Cardiac septum (tissue), 1 donor: ENCODE measurements around the gene PTPRCAP. TPM values are rescaled to one million over a fixed set of nuclear protein-coding genes. Genes with fewer than 3 reads are reported as not detected.
"Not testable (repeated sequence)": the region's sequence is repeated elsewhere in the genome, so short reads cannot be mapped to it uniquely, and the experiment has no call there.

Experiments
- DNase-seq: peaks from one replicate; pipeline ENCODE4 v3.0.0-alpha.2; 2020; ENCODE audit warnings: low spot score
- intact Hi-C: fragments of 100-400 bp; cut with DNase I; formaldehyde crosslinking; loops from one replicate; pipeline ENCODE4 v1.14.0; 2022
- total RNA-seq: library from RNA; stranded (reverse); fragmentation: NEBNext Ultra II Directional; extraction: Animal tissue kit (Norgen Biotek cat#: 25700); gene quantifications from one replicate; pipeline ENCODE4 v1.2.1, GENCODE V29; 2021
- donor health status: DM: no; HTN: no; CAD: no.

The PTPRCAP gene
- total RNA-seq, 1 donor from 2014 or later, result 0.40 TPM

- DNase-seq, intact Hi-C loops: not testable (repeated sequence)
Observed at GRCh38 chr11:67402192-67402839, 35.2 kb downstream of the PTPRCAP start.

- DNase-seq, result peak; percentile 97
- intact Hi-C loops, result loop anchor here (1.0 kb wide), 2 partner anchors 68 to 82 kb away; partner anchors contain the start of genes AIP and TMEM134
Observed at GRCh38 chr11:67401495-67402191, 35.8 kb downstream of the PTPRCAP start, which contains the start of gene PPP1CA. TSS of gene PPP1CA (minus strand) at chr11:67401858. CDS start at chr11:67401782, 76 bp downstream.

GRCh38 chr11:67400942-67401494 lies 36.5 kb downstream of the PTPRCAP start:
- intact Hi-C loops, result loop anchor here (1.0 kb wide), 2 partner anchors 68 to 82 kb away; partner anchors contain the start of genes AIP and TMEM134
- no peak for DNase-seq

GRCh38 chr11:67400251-67400941 lies 37.1 kb downstream of the PTPRCAP start:
- intact Hi-C loops, result no loop called here
- DNase-seq, result no peak

GRCh38 chr11:67398661-67399563 lies 38.6 kb downstream of the PTPRCAP start:
- intact Hi-C loops, result no loop called here
- DNase-seq, result no peak

GRCh38 chr11:67397986-67398660 lies 39.4 kb downstream of the PTPRCAP start:
- DNase-seq, result no peak
- intact Hi-C loops, result no loop called here

- intact Hi-C loops, result no loop called here
- no peak for DNase-seq
Observed at GRCh38 chr11:67397536-67397935, 39.9 kb downstream of the PTPRCAP start.

- intact Hi-C loops, result no loop called here
- no peak for DNase-seq
Observed at GRCh38 chr11:67396587-67397389, 40.7 kb downstream of the PTPRCAP start.

- no peak for DNase-seq
- intact Hi-C loops, result no loop called here
Observed at GRCh38 chr11:67396259-67396581, 41.3 kb downstream of the PTPRCAP start.

- intact Hi-C loops, result no loop called here
- DNase-seq, result no peak
Observed at GRCh38 chr11:67395555-67396258, 41.8 kb downstream of the PTPRCAP start.

GRCh38 chr11:67393990-67394389 lies 43.5 kb downstream of the PTPRCAP start:
- intact Hi-C loops, result loop anchor here (5.0 kb wide), 1 partner anchor 33 kb away; the partner anchor contains the start of gene RPS6KB2
- DNase-seq, result no peak

GRCh38 chr11:67393437-67393836 lies 44.0 kb downstream of the PTPRCAP start:
- intact Hi-C loops, result loop anchor here (5.0 kb wide), 1 partner anchor 34 kb away; the partner anchor contains the start of gene RPS6KB2
- no peak for DNase-seq

- intact Hi-C loops, result loop anchor here (5.0 kb wide), 1 partner anchor 35 kb away; the partner anchor contains the start of gene RPS6KB2
- DNase-seq, result no peak
Observed at GRCh38 chr11:67392183-67392715, 45.2 kb downstream of the PTPRCAP start.

GRCh38 chr11:67391304-67392182 lies 45.9 kb downstream of the PTPRCAP start, which contains the start of gene RAD9A:
TSS of gene RAD9A (plus strand) at chr11:67391986. CDS start at chr11:67392045, 59 bp downstream.
- peak; percentile 98 for DNase-seq
- intact Hi-C loops, result loop anchor here (2.0 to 5.0 kb wide), 3 partner anchors 36 to 115 kb away; partner anchors contain the start of genes RPS6KB2 and TMEM134

GRCh38 chr11:67390947-67391303 lies 46.6 kb downstream of the PTPRCAP start:
- intact Hi-C loops, result loop anchor here (2.0 to 5.0 kb wide), 3 partner anchors 36 to 116 kb away; partner anchors contain the start of genes RPS6KB2 and TMEM134

GRCh38 chr11:67389477-67389876 lies 48.0 kb downstream of the PTPRCAP start:
- intact Hi-C loops, result no loop called here
- DNase-seq, result no peak

More at GRCh38 chr11:67390947-67391303, 46.6 kb downstream of the PTPRCAP start:
- no peak for DNase-seq
